Neutrophil (primary cell): ENCODE measurements around the gene COL8A2.
A peak's percentile ranks its signal among the peaks of the same experiment; 100 is the strongest.

Experiments
- H3K27ac ChIP-seq: fragments of 200-600 bp; sonication (generic); 2 replicates; pipeline ENCODE4 v1.5.1; 2016; ENCODE audit warnings: mild to moderate bottlenecking, moderate library complexity
- H3K27me3 ChIP-seq: fragments of 200-600 bp; sonication (generic); 2 replicates; pipeline ENCODE4 v1.6.0; 2016; ENCODE audit warnings: mild to moderate bottlenecking
- H3K36me3 ChIP-seq: fragments of 200-600 bp; sonication (generic); 2 replicates; pipeline ENCODE4 v1.5.1; 2017
- H3K4me1 ChIP-seq, 2 experiments: fragments of 200-600 bp in 1 of 2; sonication (generic) in 1 of 2; 1 replicate in 1 of 2; 2 replicates in 1 of 2; pipeline versions ENCODE4 v1.5.1 to v1.6.1; 2013 to 2016; ENCODE audit warnings: low read depth in 1 of 2, low read length in 1 of 2, mild to moderate bottlenecking in 1 of 2, moderate library complexity in 1 of 2; ENCODE audit not compliant: control insufficient read depth in 1 of 2, insufficient read depth in 1 of 2
- H3K4me3 ChIP-seq, 2 experiments: fragments of 200-600 bp in 1 of 2; sonication (generic) in 1 of 2; 1 replicate in 1 of 2; 2 replicates in 1 of 2; pipeline ENCODE4 v1.5.1; 2013 to 2016; ENCODE audit warnings: low read depth in 1 of 2, low read length in 1 of 2, mild to moderate bottlenecking in 1 of 2, moderate library complexity in 1 of 2
- H3K9me3 ChIP-seq: fragments of 200-600 bp; sonication (generic); 2 replicates; pipeline ENCODE4 v1.5.1; 2016
- CTCF ChIP-seq: fragments of 200-600 bp; sonication (generic); IDR thresholded peaks from 2 replicates; pipeline ENCODE4 v1.5.1; 2016; ENCODE audit warnings: antibody characterized with exemption

Gene COL8A2

DNA sequence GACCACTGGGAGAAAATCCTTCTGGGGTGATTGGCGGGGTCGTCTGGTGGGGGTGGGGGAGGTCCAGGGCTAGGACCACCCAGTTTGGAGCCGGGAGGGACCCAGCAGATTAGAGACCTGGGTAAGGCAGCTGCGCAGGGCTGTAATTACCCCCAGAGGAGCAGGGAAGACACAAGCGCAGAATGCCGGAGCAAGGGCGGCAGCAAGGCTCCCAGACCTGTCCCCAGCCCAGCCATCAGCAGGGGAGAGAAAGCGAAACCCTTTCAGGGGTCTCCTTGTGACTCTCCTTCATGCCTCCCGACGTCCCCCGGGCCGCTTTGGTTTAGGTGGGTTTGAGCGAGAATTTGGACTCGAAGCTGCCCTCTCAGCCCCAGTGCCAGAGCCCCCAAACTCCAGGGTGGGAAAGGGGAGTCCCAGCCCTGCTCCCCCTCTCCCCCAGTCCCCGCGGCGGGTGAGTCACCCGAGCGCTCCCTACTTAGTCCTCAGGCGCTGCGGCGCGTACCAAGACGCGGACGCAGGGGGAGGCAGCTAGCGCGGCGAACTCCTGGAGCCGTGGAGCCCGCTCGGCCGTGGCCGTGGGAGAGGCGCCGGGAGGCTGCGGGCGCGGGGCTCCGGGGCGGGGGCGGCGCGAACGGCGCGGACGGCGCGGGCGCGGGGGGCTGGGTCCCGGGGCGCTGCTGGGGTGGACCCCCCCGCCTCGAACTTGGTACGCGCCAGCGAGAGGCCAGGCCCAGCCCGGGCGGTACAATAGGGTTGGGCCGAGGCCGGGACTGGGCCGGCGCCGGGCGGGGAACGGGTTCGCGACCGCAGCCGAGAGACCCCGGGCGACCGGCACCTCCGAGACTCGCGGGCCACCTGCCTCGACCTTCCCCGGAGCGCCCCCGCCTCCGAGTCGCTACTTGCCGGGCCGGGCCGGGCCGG lies 30.6 kb upstream of the COL8A2 start, which contains the start of gene MAP7D1:
Gene MAP7D1, plus strand, starts transcription at position 753 of the 921 bp plus-strand sequence. CDS start 258 bp downstream, outside the sequence.
- Histone ChIP-seq H3K27me3 (no peaks in the 10 kb centered on the region), H3K9me3 (no peaks in the 10 kb centered on the region), H3K4me1 (peaks cover 60 to 64% of the 10 kb centered on the region in 2 experiments), H3K4me3 (peak within 1 kb of the TSS; percentile 85 to 96), H3K36me3 (no peaks in the 10 kb centered on the region), H3K27ac (peak within 1 kb of the TSS; percentile 99)
- no peak for TF ChIP-seq CTCF

DNA sequence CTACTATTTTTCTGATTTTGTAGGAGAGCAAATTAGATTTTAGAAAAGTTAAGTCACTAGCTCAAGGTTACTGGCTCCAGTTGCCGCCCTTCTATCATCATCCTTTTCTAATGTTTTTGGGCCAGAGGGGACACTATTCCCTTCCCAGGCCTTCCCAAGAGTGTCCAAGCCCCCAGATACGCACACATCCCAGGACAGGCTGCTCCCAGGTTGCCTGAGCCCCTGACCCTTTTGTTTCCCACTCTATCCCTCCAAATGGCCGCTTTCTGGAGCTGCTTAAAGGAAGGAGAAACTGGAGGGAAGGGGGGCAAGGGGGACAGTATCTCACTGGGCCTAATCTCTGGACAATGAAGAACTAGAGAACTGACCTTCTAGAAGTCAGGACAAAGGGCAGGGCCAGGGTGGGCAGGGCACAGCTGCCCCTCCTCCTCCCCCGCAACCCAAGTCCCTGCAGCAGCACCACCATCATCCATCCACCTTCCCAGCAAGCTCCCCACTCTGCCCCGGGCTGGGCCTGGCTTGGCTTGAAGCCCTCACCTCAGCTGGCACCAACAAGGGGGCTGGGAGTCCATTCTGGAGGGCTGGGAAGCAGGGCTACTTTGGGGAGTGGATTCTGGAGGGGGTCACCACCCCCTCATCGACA lies 29.9 kb upstream of the COL8A2 start:
- H3K4me3 ChIP-seq, result peak overlapping the region; percentile 85 to 96
- no peaks in the 10 kb centered on the region for H3K9me3 ChIP-seq
- no peaks in the 10 kb centered on the region for H3K36me3 ChIP-seq
- no peaks in the 10 kb centered on the region for H3K27me3 ChIP-seq
- TF ChIP-seq CTCF, result no peak
- H3K27ac ChIP-seq, result peak overlapping the region; percentile 99
- H3K4me1 ChIP-seq, result peaks cover 60 to 64% of the 10 kb centered on the region in 2 experiments

GRCh38 chr1:36154335-36154734 lies 29.3 kb upstream of the COL8A2 start:
- Histone ChIP-seq H3K36me3 (no peaks in the 10 kb centered on the region), H3K4me1 (peaks cover 58 to 62% of the 10 kb centered on the region in 2 experiments), H3K9me3 (no peaks in the 10 kb centered on the region), H3K4me3 (no peak overlapping the region), H3K27ac (peak overlapping the region; percentile 99), H3K27me3 (no peaks in the 10 kb centered on the region)
- TF ChIP-seq CTCF, result no peak

- Histone ChIP-seq H3K4me1 (peaks cover 56 to 60% of the 10 kb centered on the region in 2 experiments), H3K9me3 (no peaks in the 10 kb centered on the region), H3K27ac (no peak overlapping the region), H3K4me3 (no peak overlapping the region), H3K27me3 (no peaks in the 10 kb centered on the region), H3K36me3 (no peaks in the 10 kb centered on the region)
- TF ChIP-seq CTCF, result no peak
These were observed 28.5 kb upstream of the COL8A2 start for GRCh38 chr1:36153476-36153875.

- Histone ChIP-seq H3K4me1 (peaks cover 48 to 50% of the 10 kb centered on the region in 2 experiments), H3K27ac (peak overlapping the region; percentile 99), H3K36me3 (no peaks in the 10 kb centered on the region), H3K9me3 (no peaks in the 10 kb centered on the region), H3K4me3 (no peak overlapping the region), H3K27me3 (no peaks in the 10 kb centered on the region)
- no peak for TF ChIP-seq CTCF
These were observed 26.8 kb upstream of the COL8A2 start for GRCh38 chr1:36151845-36152203.
